Mesendoderm (in vitro differentiated cells): ENCODE results near the gene ZDHHC11B.
"Not testable (repeated sequence)": the region's sequence is repeated elsewhere in the genome, so short reads cannot be mapped to it uniquely, and the experiment has no call there.

ENCODE experiments used
- DNase-seq: peaks from one replicate; pipeline ENCODE4 v3.0.0; 2013
- H2AK5ac ChIP-seq: 2 replicates; pipeline ENCODE4 v1.6.1; 2013; ENCODE audit warnings: low read length, inconsistent platforms
- H2BK120ac ChIP-seq: 2 replicates; pipeline ENCODE4 v1.6.1; 2013; ENCODE audit warnings: low read depth, mild to moderate bottlenecking, low read length, moderate library complexity, mixed read lengths
- H2BK15ac ChIP-seq: replicated peaks from 2 replicates; pipeline ENCODE4 v1.6.1; 2013; ENCODE audit warnings: low read depth, mild to moderate bottlenecking, moderate library complexity
- H2BK5ac ChIP-seq: 2 replicates; pipeline ENCODE4 v1.6.1; 2013; ENCODE audit warnings: low read length, inconsistent platforms
- H3K18ac ChIP-seq: 2 replicates; pipeline ENCODE4 v1.6.1; 2013; ENCODE audit warnings: mild to moderate bottlenecking, low read length, mixed read lengths
- H3K23ac ChIP-seq: one replicate; pipeline ENCODE4 v1.6.1; 2013; ENCODE audit warnings: low read length
- H3K27ac ChIP-seq: 2 replicates; pipeline ENCODE4 v1.5.1; 2013; ENCODE audit warnings: low read depth, mild to moderate bottlenecking, inconsistent platforms, low read length, moderate library complexity
- H3K27me3 ChIP-seq: 2 replicates; pipeline ENCODE4 v1.6.1; 2013; ENCODE audit warnings: low read length, control low read depth, mild to moderate bottlenecking, inconsistent platforms; ENCODE audit not compliant: insufficient read depth, poor library complexity
- H3K36me3 ChIP-seq: 2 replicates; pipeline ENCODE4 v1.6.1; 2013; ENCODE audit warnings: low read length, inconsistent platforms; ENCODE audit not compliant: control insufficient read depth, insufficient read depth
- H3K4ac ChIP-seq: one replicate; pipeline ENCODE4 v1.6.1; 2013; ENCODE audit warnings: low read depth, mild to moderate bottlenecking, low read length, moderate library complexity
- H3K4me1 ChIP-seq: 2 replicates; pipeline ENCODE4 v1.6.1; 2013; ENCODE audit warnings: low read depth, low read length, inconsistent platforms; ENCODE audit not compliant: control insufficient read depth
- H3K4me2 ChIP-seq: 2 replicates; pipeline ENCODE4 v1.6.1; 2013; ENCODE audit warnings: low read length
- H3K4me3 ChIP-seq: 2 replicates; pipeline ENCODE4 v1.5.1; 2013; ENCODE audit warnings: mild to moderate bottlenecking, low read length
- H3K56ac ChIP-seq: one replicate; pipeline ENCODE4 v1.6.1; 2013; ENCODE audit warnings: low read length
- H3K79me1 ChIP-seq: 2 replicates; pipeline ENCODE4 v1.6.1; 2013; ENCODE audit warnings: low read length, inconsistent platforms
- H3K79me2 ChIP-seq: 2 replicates; pipeline ENCODE4 v1.6.1; 2013; ENCODE audit warnings: mild to moderate bottlenecking, low read length; ENCODE audit not compliant: control insufficient read depth, insufficient read depth
- H3K9ac ChIP-seq: 2 replicates; pipeline ENCODE4 v1.6.1; 2013; ENCODE audit warnings: low read length, inconsistent platforms
- H4K5ac ChIP-seq: one replicate; pipeline ENCODE4 v1.6.1; 2013; ENCODE audit warnings: low read length
- H4K8ac ChIP-seq: one replicate; pipeline ENCODE4 v1.6.1; 2013; ENCODE audit warnings: low read depth, mild to moderate bottlenecking, control low read depth, low read length, moderate library complexity
- WGBS: extraction: QIAGEN DNeasy Blood & Tissue Kit; methylation state at CpG from one replicate; pipeline ENCODE4 v1.1.7; 2013; ENCODE audit warnings: low lambda C conversion rate, missing lambda C conversion rate; ENCODE audit not compliant: insufficient coverage; ENCODE audit errors: extremely low coverage; 5-methylcytosine and 5-hydroxymethylcytosine counted together

The ZDHHC11B gene

DNA sequence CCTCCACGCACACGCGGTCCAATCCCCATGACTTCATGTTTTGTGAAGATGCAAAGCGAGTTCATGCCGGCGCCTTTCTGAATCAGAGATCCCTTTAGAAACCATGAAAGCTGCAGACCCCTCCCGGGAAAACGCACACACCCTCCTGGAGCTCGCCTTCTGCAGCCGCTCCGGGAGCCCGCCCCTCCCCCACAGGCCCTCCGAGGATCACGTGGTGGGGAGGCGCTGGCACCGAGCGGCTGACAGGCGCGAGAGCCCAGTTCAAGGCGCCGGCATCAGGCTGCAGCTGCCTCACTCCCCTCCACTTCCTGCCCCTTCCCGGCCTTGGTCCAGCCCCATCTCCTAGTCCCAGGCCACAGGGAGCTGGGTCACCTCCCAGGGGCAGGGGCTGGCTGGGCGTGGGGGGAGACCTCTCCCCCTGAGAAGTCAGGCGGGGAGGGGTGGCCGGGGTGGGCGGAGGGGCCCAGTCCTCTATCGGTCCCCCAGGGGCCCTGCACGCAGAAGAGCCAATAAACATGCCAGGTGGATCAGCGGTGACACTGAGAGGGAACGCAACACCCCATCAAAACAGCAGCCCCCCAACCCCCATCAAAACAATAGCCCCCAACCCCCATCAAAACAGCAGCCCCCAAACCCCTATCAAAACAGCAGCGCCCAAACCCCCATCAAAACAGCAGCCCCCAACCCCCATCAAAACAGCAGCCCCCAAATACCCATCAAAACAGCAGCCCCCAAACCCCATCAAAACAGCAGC lies 1.3 kb downstream of the ZDHHC11B start:
- not testable (repeated sequence) for H4K8ac ChIP-seq, H3K27me3 ChIP-seq, H3K79me1 ChIP-seq, H3K36me3 ChIP-seq, H2BK15ac ChIP-seq, H3K27ac ChIP-seq, H2BK120ac ChIP-seq, H3K18ac ChIP-seq, H3K23ac ChIP-seq, H3K56ac ChIP-seq, H2BK5ac ChIP-seq, H3K9ac ChIP-seq, H3K4ac ChIP-seq, H4K5ac ChIP-seq, DNase-seq, H3K4me2 ChIP-seq, H3K79me2 ChIP-seq, H3K4me3 ChIP-seq, H2AK5ac ChIP-seq, H3K4me1 ChIP-seq
- WGBS = no CpG with 5 or more reads among the region's 31 CpGs

DNA sequence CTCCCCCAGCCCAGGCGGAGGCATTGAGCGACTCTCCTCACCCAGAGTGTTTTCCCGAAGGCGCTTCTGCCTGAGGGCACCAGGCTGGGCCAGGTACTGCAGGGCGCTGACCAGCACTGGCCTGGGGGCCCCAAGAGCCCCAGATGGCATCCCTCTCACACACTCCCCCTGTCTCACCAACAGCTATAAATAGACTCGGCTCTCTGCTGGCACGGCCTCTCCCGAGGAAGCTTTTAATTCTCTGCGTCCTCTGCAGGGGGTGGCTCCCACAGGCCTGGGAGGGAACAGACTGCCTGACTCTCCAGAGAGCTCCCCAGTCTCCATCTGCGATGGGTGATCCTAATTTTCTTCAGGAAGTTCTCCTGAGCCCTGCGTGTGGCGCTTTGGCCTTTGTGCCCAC lies 2.2 kb downstream of the ZDHHC11B start:
- not testable (repeated sequence) for H4K5ac ChIP-seq, H3K23ac ChIP-seq, H2BK15ac ChIP-seq, H3K4me2 ChIP-seq, H3K36me3 ChIP-seq, H3K79me1 ChIP-seq, H3K4me3 ChIP-seq, H3K18ac ChIP-seq, H3K9ac ChIP-seq, H3K56ac ChIP-seq, H2BK5ac ChIP-seq, H2AK5ac ChIP-seq, H3K4me1 ChIP-seq, H2BK120ac ChIP-seq, DNase-seq, H3K27me3 ChIP-seq, H3K27ac ChIP-seq, H3K79me2 ChIP-seq, H3K4ac ChIP-seq, H4K8ac ChIP-seq
- no CpG with 5 or more reads among the region's 12 CpGs for WGBS

DNA sequence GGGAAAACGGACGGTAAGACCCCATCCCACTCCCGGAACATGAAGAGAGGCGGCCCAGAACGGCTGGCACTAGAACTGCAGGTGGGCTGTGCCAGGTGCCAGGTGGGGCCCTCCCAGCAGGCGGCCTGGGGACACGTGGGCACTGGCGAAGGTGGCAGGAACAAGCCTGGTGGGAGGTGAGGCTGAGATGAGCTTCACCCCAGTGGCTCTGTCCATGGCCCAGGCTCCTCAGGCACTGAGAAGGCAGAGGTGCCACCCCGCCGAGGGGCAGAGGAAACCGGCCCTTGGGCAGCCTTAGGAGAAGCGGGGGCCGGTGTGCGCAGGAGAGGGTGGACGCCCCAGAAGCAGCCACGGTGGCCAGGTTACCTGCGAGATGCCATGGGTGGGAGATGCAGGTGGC lies 4.0 kb downstream of the ZDHHC11B start:
- not testable (repeated sequence) for H3K79me2 ChIP-seq, H3K4me1 ChIP-seq, H3K27ac ChIP-seq, H3K4me2 ChIP-seq, H4K5ac ChIP-seq, H3K79me1 ChIP-seq, H2BK15ac ChIP-seq, H2BK5ac ChIP-seq, DNase-seq, H3K9ac ChIP-seq, H2BK120ac ChIP-seq, H3K56ac ChIP-seq, H3K4ac ChIP-seq, H3K27me3 ChIP-seq, H2AK5ac ChIP-seq, H3K23ac ChIP-seq, H3K18ac ChIP-seq, H4K8ac ChIP-seq, H3K4me3 ChIP-seq, H3K36me3 ChIP-seq
- no CpG with 5 or more reads among the region's 17 CpGs for WGBS

DNA sequence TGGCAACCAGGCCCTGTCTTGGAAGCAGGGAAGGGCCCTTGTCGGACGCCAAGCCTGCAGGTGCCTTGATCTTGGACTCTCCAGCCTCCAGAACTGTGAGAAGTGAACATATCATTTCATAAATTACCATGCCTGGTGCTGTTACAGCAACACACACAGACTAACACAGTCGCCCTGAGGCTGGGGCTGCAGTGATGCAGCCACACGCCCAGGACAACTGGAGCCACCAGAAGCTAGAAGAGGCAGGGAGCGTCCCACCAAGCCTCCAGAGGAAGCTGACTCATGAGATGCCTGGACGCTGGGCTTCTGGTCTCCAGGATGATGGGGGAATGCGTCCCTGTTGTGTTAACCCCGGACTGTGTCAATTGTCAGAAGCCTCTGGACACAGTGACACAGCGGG lies 5.6 kb downstream of the ZDHHC11B start:
- not testable (repeated sequence) for H3K4ac ChIP-seq, H2BK5ac ChIP-seq, DNase-seq

DNA sequence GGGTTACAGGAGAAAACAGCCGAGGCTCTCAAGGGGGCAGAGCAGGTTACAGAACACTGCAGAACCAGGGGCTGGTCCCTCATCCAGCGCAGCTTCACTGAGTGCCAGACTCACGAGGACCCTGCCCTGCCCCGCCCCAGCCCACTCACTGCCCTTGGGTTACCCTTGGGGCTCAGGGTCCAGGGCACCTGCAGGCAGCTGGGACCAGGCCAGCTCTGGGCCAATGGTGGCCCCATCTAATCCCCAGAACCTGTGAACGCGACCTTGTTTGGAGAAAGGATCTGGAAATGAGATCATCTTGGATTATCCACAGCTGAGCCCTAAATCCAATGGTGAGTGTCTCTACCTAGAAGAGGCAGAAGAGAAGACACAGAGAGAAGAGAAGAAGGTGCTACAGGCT lies 6.1 kb downstream of the ZDHHC11B start:
- not testable (repeated sequence) for H2BK15ac ChIP-seq, H3K36me3 ChIP-seq, H2BK5ac ChIP-seq, DNase-seq, H3K9ac ChIP-seq, H3K18ac ChIP-seq, H3K27ac ChIP-seq, H3K4me1 ChIP-seq, H3K4me2 ChIP-seq, H3K27me3 ChIP-seq, H2BK120ac ChIP-seq, H2AK5ac ChIP-seq, H3K56ac ChIP-seq, H4K5ac ChIP-seq, H3K79me1 ChIP-seq, H3K79me2 ChIP-seq, H3K4ac ChIP-seq, H3K4me3 ChIP-seq, H4K8ac ChIP-seq, H3K23ac ChIP-seq
- no CpG with 5 or more reads among the region's 6 CpGs for WGBS

More for the DNA sequence above, 5.6 kb downstream of the ZDHHC11B start:
- not testable (repeated sequence) for H2AK5ac ChIP-seq, H3K36me3 ChIP-seq, H3K56ac ChIP-seq, H4K8ac ChIP-seq, H2BK15ac ChIP-seq, H3K27me3 ChIP-seq, H3K79me2 ChIP-seq, H4K5ac ChIP-seq, H3K27ac ChIP-seq, H3K23ac ChIP-seq, H3K4me1 ChIP-seq, H3K4me2 ChIP-seq, H3K4me3 ChIP-seq, H2BK120ac ChIP-seq, H3K9ac ChIP-seq, H3K18ac ChIP-seq, H3K79me1 ChIP-seq
- no CpG with 5 or more reads among the region's 9 CpGs for WGBS

DNA sequence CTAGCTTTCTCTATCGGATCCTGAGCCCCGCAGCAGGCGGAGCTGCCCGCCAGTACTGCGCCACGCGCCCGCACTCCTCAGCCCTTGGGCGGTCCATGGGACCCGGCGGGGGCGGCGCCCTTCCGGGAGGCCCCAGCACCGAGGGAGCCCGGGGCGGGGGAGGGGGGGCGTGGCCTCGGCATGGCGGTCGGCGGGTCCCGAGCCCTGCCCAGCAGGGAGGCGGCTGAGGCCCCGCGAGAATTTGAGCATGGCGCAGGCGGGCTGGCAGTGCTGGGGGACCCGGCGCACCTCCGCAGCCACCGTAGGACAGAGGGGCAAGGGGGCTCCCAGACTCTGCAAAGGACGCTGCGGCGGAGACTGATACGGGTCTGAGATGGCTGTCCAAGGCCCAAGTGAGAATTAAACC lies 6.8 kb downstream of the ZDHHC11B start:
- no peak overlapping the region for H4K5ac ChIP-seq
- no peak for DNase-seq
- WGBS = no CpG with 5 or more reads among the region's 36 CpGs

More for the DNA sequence above, 6.8 kb downstream of the ZDHHC11B start:
- Histone ChIP-seq H3K4me3 (no peak overlapping the region), H2BK5ac (no peak overlapping the region), H3K23ac (no peak overlapping the region), H3K4me2 (no peak overlapping the region), H3K56ac (no peak overlapping the region), H3K36me3 (no peaks in the 10 kb centered on the region), H3K79me2 (no peaks in the 10 kb centered on the region), H3K4ac (no peak overlapping the region), H3K79me1 (no peaks in the 10 kb centered on the region), H3K27ac (no peak overlapping the region), H2BK15ac (no peak overlapping the region), H4K8ac (no peak overlapping the region), H3K27me3 (no peaks in the 10 kb centered on the region), H3K4me1 (no peaks in the 10 kb centered on the region), H2BK120ac (no peak overlapping the region), H3K9ac (no peak overlapping the region), H2AK5ac (no peak overlapping the region), H3K18ac (no peak overlapping the region)
